Testis (tissue), 3 donors: Measurements from ENCODE around the gene PC. TPM values are rescaled to one million over a fixed set of nuclear protein-coding genes. Genes with fewer than 3 reads are reported as not detected.

Source experiments
- DNase-seq: peaks from one replicate; pipeline ENCODE4 v3.0.0-alpha.2; 2019
- H3K27ac ChIP-seq, 2 donors: fragments of 200-600 bp; sonication (generic); one replicate each; pipeline ENCODE4 v1.5.1; 2019
- H3K27me3 ChIP-seq: fragments of 200-600 bp; sonication (generic); one replicate; pipeline ENCODE4 v1.5.1; 2019
- H3K36me3 ChIP-seq: fragments of 200-600 bp; sonication (generic); one replicate; pipeline ENCODE4 v1.5.1; 2017; ENCODE audit warnings: low read depth; ENCODE audit errors: missing control alignments
- H3K4me1 ChIP-seq: fragments of 200-600 bp; sonication (generic); one replicate; pipeline ENCODE4 v1.5.1; 2019
- H3K4me3 ChIP-seq, 2 donors: fragments of 200-600 bp; sonication (generic); one replicate each; pipeline ENCODE4 v1.5.1; 2017 to 2019
- H3K9me3 ChIP-seq: fragments of 200-600 bp; sonication (generic); one replicate; pipeline ENCODE4 v1.5.1; 2017
- CTCF ChIP-seq, 3 experiments: fragments of 450-650 bp in 2 of 3; fragments of 200-600 bp in 1 of 3; sonication (generic) in 1 of 3; IDR thresholded peaks; one replicate each; pipeline ENCODE4 v1.5.1; 2016 to 2019; ENCODE audit warnings: antibody characterized with exemption in 3 of 3, mild to moderate bottlenecking in 2 of 3, moderate library complexity in 1 of 3
- POLR2A ChIP-seq: fragments of 450-650 bp; IDR thresholded peaks from one replicate; pipeline ENCODE4 v1.6.1; 2017; ENCODE audit warnings: antibody characterized with exemption, mild to moderate bottlenecking, moderate library complexity
- WGBS, 2 donors: methylation state at CpG; one replicate each; pipeline ENCODE4 v1.1.5; 2018; 5-methylcytosine and 5-hydroxymethylcytosine counted together
- intact Hi-C: fragments of 100-400 bp; cut with DNase I; formaldehyde crosslinking; loops from one replicate; pipeline ENCODE4 v1.15.1; 2023; ENCODE audit warnings: low total_unique reads
- polyA plus RNA-seq: library from polyadenylated mRNA; stranded (reverse); fragments of 350-450 nt; fragmentation: Illumina TruSeq; extraction: RNeasy Lipid Tissue Mini Kit (QIAGEN cat#74804); gene quantifications from one replicate; pipeline ENCODE4 v1.2.3, GENCODE V29; 2014; ENCODE audit warnings: low read depth, low replicate concordance; ENCODE audit not compliant: insufficient read depth
- total RNA-seq, 2 donors: library from RNA; depleted of rRNA; stranded (reverse); fragments of >200 nt; gene quantifications; one replicate each; pipeline ENCODE4 v1.2.3, GENCODE V29; 2016

PC gene
- total and polyA plus RNA-seq, 3 donors from 2014 or later: 40.9 to 53.1 (median 46.0) TPM

GRCh38 chr11:66870616-66871520 lies 87.3 kb downstream of the PC start:
- Histone ChIP-seq H3K27ac (no peak overlapping the region), H3K36me3 (no peaks in the 10 kb centered on the region), H3K9me3 (no peaks in the 10 kb centered on the region), H3K4me3 (no peak overlapping the region), H3K27me3 (no peaks in the 10 kb centered on the region), H3K4me1 (no peaks in the 10 kb centered on the region)
- no peak for TF ChIP-seq POLR2A
- no peak for TF ChIP-seq CTCF (IDR thresholded peaks at IDR 0.05)
- intact Hi-C loops: no loop called here
- 94 to 95% methylated on average over 19 to 39 of the region's 39 CpGs for WGBS, 2 donors
- DNase-seq: no peak

- intact Hi-C loops: no loop called here
- H3K4me1 ChIP-seq: no peaks in the 10 kb centered on the region
- H3K36me3 ChIP-seq: no peaks in the 10 kb centered on the region
- H3K9me3 ChIP-seq: no peaks in the 10 kb centered on the region
- H3K27ac ChIP-seq: no peak overlapping the region
- TF ChIP-seq CTCF (IDR thresholded peaks at IDR 0.05) (no peak), POLR2A (no peak)
- H3K4me3 ChIP-seq: no peak overlapping the region
- WGBS, 2 donors: 94 to 100% methylated on average over 3 to 16 of the region's 16 CpGs
- no peaks in the 10 kb centered on the region for H3K27me3 ChIP-seq
- DNase-seq: no peak
These were observed 88.1 kb downstream of the PC start for GRCh38 chr11:66870131-66870530.

GRCh38 chr11:66869567-66869870 lies 88.7 kb downstream of the PC start:
- Histone ChIP-seq H3K27me3 (no peaks in the 10 kb centered on the region), H3K4me1 (no peaks in the 10 kb centered on the region), H3K27ac (no peak overlapping the region), H3K36me3 (no peaks in the 10 kb centered on the region), H3K9me3 (no peaks in the 10 kb centered on the region), H3K4me3 (no peak overlapping the region)
- no peak for DNase-seq
- no peak for TF ChIP-seq POLR2A
- TF ChIP-seq CTCF (IDR thresholded peaks at IDR 0.05): no peak
- intact Hi-C loops: no loop called here
- WGBS, 2 donors: 94 to 95% methylated on average over 9 of the region's 9 CpGs

GRCh38 chr11:66868726-66869566 lies 89.2 kb downstream of the PC start:
- WGBS, 2 donors: 78 to 83% methylated on average over 21 to 27 of the region's 27 CpGs
- no peak overlapping the region for H3K4me3 ChIP-seq
- no peak overlapping the region for H3K27ac ChIP-seq
- no peak for DNase-seq
- intact Hi-C loops: no loop called here
- no peaks in the 10 kb centered on the region for H3K9me3 ChIP-seq
- no peaks in the 10 kb centered on the region for H3K27me3 ChIP-seq
- no peak for TF ChIP-seq CTCF (IDR thresholded peaks at IDR 0.05)
- no peak for TF ChIP-seq POLR2A
- H3K36me3 ChIP-seq: no peaks in the 10 kb centered on the region
- no peaks in the 10 kb centered on the region for H3K4me1 ChIP-seq
